ENCODE results near the gene CCDC102A. TPM values are rescaled to one million over a fixed set of nuclear protein-coding genes. Genes with fewer than 3 reads are reported as not detected.
"Not testable (repeated sequence)": the region's sequence is repeated elsewhere in the genome, so short reads cannot be mapped to it uniquely, and the experiment has no call there.

Gene CCDC102A
- total RNA-seq, 4 donors from 2014 or later = 22.7 to 54.9 (median 36.9) TPM

DNA sequence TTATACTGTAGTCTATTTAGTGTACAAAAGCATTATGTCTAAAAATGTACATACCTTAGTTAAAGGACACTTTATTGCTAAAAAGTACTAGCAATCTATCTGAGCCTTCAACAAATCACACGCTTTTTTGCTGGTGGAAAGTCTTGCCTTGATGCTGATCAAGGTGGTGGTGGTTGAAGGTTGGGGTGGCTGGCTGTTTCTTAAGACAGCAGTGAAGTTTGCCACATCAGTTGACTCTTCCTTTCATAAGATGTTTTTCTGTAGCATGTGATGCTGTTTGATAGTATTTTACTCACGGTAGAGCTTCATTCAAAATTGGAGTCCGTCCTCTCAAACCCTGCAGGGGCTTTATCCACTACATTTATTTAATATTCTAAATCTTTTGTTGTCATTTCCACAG, 14.7 kb upstream of the CCDC102A start:
- no peak overlapping the region for H3K27ac ChIP-seq (replicated peaks in 1 of 4)
- no peaks in the 10 kb centered on the region for H3K9me3 ChIP-seq
- H3K4me3 ChIP-seq = no peak overlapping the region
- TF ChIP-seq EP300 (IDR thresholded peaks at IDR 0.05) (no peak), CTCF (IDR thresholded peaks at IDR 0.05) (no peak), POLR2A (IDR thresholded peaks at IDR 0.05; ENCODE audit: low read depth) (no peak), POLR2AphosphoS5 (IDR thresholded peaks at IDR 0.05) (no peak)
- intact Hi-C loops (cut with DNase I) = no loop called here
- no peak for DNase-seq (ENCODE audit: extremely low spot score)
- no peaks in the 10 kb centered on the region for H3K4me1 ChIP-seq
- WGBS = 90% methylated on average over 3 of the region's 3 CpGs
- H3K36me3 ChIP-seq = no peaks in the 10 kb centered on the region
- H3K27me3 ChIP-seq = no peaks in the 10 kb centered on the region

DNA sequence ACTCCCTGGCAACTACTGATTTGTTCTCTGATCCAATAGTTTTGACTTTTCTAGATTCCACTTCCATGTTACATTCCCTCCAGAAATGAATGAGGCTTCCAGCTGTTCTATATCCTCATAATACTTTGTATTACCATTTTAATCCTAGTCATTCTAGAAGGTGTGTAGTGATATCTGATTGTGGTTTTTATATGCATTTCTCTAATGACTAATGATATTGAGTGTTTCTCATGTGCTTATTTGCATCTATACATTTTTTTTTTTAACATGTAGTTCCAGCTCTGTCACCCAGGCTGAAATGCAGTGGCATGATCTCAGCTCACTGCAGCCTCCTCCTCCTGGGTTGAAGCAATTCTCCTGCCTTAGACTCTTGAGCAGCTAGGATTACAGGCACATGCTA, 13.4 kb upstream of the CCDC102A start:
- DNase-seq (ENCODE audit: extremely low spot score) = no peak
- intact Hi-C loops (cut with DNase I) = no loop called here
- TF ChIP-seq POLR2AphosphoS5 (IDR thresholded peaks at IDR 0.05) (no peak), EP300 (IDR thresholded peaks at IDR 0.05) (no peak), POLR2A (IDR thresholded peaks at IDR 0.05; ENCODE audit: low read depth) (no peak), CTCF (IDR thresholded peaks at IDR 0.05) (no peak)
- Histone ChIP-seq H3K4me3 (no peak overlapping the region), H3K9me3 (no peaks in the 10 kb centered on the region), H3K4me1 (no peaks in the 10 kb centered on the region), H3K27me3 (no peaks in the 10 kb centered on the region), H3K36me3 (no peaks in the 10 kb centered on the region), H3K27ac (replicated peaks in 1 of 4) (no peak overlapping the region)

DNA sequence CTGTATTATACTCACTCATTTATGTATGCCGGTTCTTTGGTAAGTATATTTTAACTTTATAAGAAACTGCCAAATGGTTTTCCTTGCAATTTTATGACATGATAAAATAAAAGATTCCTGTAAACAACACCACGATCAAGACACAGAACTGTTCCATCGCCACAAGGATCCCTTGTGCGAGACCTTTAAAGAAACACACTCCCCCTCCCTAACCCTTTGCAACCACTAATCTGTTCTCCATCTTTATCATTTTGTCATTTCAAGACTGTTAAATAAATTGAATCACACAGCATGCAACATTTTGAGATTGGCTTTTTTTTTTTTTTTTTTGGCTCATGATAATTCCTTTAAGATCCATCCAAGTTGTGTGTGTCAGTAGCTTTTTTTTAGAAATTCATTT, 12.0 kb upstream of the CCDC102A start:
- WGBS = 66% methylated on average over 4 of the region's 4 CpGs
- intact Hi-C loops (cut with DNase I) = no loop called here
- no peaks in the 10 kb centered on the region for H3K9me3 ChIP-seq
- H3K4me3 ChIP-seq = no peak overlapping the region
- H3K27ac ChIP-seq (replicated peaks in 1 of 4) = no peak overlapping the region
- no peak for DNase-seq (ENCODE audit: extremely low spot score)
- no peak for TF ChIP-seq CTCF (IDR thresholded peaks at IDR 0.05)
- no peak for TF ChIP-seq POLR2AphosphoS5 (IDR thresholded peaks at IDR 0.05)
- no peak for TF ChIP-seq POLR2A (IDR thresholded peaks at IDR 0.05; ENCODE audit: low read depth)
- no peak for TF ChIP-seq EP300 (IDR thresholded peaks at IDR 0.05)
- no peaks in the 10 kb centered on the region for H3K4me1 ChIP-seq
- H3K36me3 ChIP-seq = no peaks in the 10 kb centered on the region
- no peaks in the 10 kb centered on the region for H3K27me3 ChIP-seq

DNA sequence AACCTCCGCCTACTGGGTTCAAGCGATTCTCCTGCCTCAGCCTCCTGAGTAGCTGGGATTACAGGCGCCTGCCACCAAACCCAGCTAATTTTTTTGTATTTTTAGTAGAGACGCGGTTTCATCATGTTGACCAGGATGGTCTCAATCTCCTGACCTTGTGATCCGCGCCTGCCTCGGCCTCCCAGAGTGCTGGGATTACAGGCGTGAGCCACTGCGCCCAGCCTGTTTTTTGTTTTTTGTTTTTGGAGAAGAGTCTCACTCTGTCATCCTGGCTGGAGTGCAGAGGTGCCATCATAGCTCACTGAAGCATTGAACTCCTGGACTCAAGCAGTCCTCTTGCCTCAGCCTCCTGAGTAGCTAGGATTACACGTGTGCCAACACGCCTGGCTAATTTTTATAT, 11.2 kb upstream of the CCDC102A start:
- intact Hi-C loops (cut with DNase I); H3K9me3 ChIP-seq; H3K27me3 ChIP-seq; H3K4me1 ChIP-seq; H3K36me3 ChIP-seq; H3K27ac ChIP-seq (replicated peaks in 1 of 4); H3K4me3 ChIP-seq; DNase-seq (ENCODE audit: extremely low spot score): not testable (repeated sequence)
- 92% methylated on average over 12 of the region's 12 CpGs for WGBS

DNA sequence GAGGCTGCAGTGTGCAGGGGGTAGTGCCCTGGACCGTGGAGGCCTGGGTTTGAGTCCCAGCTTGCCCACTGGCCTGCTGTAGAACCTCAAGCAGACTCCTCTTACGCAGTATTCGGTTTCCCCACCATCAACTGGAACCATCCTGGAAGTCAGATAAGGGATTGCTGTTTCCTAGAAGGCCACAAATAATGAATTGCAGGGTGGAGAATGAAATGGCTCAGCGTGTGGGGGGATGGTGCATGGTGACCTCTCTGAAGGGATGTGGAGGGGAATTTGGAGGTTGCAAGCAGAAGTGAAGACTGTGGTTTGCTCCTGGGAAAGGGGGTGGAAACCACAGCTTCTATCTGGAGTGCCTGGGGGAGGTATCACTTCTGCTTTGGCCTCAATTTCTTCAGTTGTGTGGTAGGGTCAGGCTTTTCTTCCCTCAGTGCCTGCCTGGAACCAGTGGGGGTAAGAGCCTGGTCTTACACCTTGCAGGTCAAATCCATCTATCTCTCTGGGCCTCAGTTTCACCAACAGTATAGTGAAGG, 7.8 kb upstream of the CCDC102A start:
- 81% methylated on average over 4 of the region's 4 CpGs for WGBS

More for the DNA sequence above, 7.8 kb upstream of the CCDC102A start:
- no peaks in the 10 kb centered on the region for H3K9me3 ChIP-seq
- peaks cover 0 to 3% (median 0%) of the 10 kb centered on the region in 4 donors for H3K27me3 ChIP-seq
- H3K4me3 ChIP-seq = no peak overlapping the region
- intact Hi-C loops (cut with DNase I) = no loop called here
- no peaks in the 10 kb centered on the region for H3K4me1 ChIP-seq
- no peak for DNase-seq (ENCODE audit: extremely low spot score)
- H3K36me3 ChIP-seq = no peaks in the 10 kb centered on the region
- H3K27ac ChIP-seq (replicated peaks in 1 of 4) = no peak overlapping the region
- TF ChIP-seq CTCF (IDR thresholded peaks at IDR 0.05) (no peak), POLR2AphosphoS5 (IDR thresholded peaks at IDR 0.05) (no peak), POLR2A (IDR thresholded peaks at IDR 0.05; ENCODE audit: low read depth) (no peak), EP300 (IDR thresholded peaks at IDR 0.05) (no peak)
